ENCODE results near the gene DENND5B.

DNA sequence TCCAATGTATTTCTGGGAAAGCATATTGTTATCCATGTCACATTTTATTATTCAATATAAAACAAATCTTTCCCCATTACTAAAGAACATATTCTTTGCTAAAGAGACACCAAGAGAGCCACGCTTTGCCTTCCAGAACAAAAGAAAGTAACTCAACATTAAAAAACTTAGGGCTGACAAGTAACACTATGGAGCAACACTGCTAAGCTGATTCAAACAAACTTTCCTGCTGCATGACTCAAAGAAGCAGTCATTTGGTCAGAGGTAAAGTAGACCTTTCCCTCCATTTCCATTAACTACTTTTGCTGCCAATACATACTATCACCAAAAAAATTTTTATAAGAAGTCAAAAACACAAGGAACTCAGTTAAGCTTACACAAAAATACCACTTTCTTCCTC lies 83.0 kb downstream of the DENND5B start:
- TF ChIP-seq, protein P1, sequence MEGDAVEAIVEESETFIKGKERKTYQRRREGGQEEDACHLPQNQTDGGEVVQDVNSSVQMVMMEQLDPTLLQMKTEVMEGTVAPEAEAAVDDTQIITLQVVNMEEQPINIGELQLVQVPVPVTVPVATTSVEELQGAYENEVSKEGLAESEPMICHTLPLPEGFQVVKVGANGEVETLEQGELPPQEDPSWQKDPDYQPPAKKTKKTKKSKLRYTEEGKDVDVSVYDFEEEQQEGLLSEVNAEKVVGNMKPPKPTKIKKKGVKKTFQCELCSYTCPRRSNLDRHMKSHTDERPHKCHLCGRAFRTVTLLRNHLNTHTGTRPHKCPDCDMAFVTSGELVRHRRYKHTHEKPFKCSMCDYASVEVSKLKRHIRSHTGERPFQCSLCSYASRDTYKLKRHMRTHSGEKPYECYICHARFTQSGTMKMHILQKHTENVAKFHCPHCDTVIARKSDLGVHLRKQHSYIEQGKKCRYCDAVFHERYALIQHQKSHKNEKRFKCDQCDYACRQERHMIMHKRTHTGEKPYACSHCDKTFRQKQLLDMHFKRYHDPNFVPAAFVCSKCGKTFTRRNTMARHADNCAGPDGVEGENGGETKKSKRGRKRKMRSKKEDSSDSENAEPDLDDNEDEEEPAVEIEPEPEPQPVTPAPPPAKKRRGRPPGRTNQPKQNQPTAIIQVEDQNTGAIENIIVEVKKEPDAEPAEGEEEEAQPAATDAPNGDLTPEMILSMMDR (IDR thresholded peaks at IDR 0.05; ENCODE audit: low read depth, low read length): no peak
- TF ChIP-seq EZH2phosphoT487 (IDR thresholded peaks at IDR 0.05; ENCODE audit: low read depth): no peak
